Measurements from ENCODE around the gene MAP7D2.

MAP7D2 gene

DNA sequence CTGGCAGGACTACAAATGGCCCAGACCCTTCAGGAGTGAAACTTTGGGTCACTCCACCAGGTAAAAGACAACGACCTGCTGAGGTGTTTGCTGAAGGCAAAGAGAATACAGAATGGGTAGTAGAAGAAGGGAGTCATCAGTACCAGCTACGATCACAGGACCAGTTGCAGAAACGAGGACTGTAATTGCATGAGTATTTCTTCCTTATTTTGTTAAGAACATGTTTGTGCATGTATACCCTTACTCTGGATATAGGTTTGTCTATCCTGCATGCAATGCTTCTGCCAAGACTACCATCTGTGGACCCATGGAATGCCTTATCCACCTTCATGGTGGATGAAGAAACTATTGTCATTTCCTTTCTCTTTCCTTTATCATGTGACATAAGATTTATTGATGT is 77.7 kb downstream of the MAP7D2 start:
- no peak for DNase-seq (ENCODE audit: low read depth)

DNA sequence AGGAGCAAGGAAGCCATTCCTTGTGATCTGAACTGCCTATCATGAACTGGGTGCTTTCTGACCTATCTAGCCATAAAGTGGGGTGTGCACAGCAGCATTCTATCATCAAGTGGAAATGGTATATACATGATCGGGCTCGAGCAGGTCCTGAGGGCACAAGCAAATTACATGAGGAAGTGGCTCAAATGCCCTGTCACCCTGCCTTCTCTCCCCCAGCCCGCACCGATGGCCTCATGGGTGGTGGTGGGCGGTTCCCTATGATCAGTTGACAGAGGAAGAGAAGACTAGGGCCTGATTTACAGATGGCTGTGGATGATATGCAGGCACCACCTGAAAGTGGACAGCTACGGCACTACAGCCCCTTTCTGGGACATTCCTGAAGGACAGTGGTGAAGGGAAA is 79.5 kb downstream of the MAP7D2 start:
- no peak for DNase-seq (ENCODE audit: low read depth)

DNA sequence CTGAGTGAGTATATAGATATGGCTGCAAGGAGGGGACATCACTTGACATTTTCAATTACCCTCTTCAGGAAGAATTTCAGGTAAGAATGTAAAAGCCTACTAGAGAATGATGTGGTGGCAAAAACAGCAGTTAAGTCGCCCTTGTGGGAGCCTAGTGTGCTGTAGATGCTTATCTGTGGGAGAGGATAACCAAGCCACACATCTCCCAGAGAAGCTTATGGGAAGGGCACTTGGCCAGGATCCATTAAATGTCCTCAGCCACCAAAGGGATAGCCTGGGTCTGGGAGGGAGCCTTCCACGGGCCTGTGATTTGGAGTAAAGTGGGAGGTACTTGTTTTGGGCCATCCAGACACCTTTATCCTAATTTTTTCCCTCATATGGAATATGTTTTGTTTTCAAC is 84.5 kb downstream of the MAP7D2 start:
- no peak for DNase-seq (ENCODE audit: low read depth)

- DNase-seq (ENCODE audit: low read depth) = no peak
Observed at GRCh38 chrX:20029728-20030127, 87.0 kb downstream of the MAP7D2 start.

GRCh38 chrX:20028588-20028987 is 88.1 kb downstream of the MAP7D2 start:
- no peak for DNase-seq (ENCODE audit: low read depth)

DNA sequence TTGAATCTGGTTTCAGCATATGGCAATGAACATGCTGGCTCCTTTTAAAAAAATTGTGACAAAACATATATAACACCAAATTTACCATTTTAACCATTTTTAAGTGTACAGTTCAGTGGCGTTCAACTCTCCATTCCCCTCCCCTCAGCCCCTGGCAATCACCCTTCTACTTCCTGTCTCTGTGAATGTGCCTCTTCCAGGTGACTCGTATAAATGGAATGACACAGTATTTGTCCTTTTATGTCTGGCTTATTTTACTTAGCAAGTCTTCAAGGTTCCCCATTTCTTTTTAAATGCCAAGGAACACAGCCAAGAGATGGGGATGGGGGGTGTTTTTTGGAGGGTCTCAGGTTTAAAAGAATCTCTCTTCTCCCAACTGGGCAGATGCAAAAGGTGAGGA is 90.4 kb downstream of the MAP7D2 start:
- DNase-seq (ENCODE audit: low read depth) = no peak

DNA sequence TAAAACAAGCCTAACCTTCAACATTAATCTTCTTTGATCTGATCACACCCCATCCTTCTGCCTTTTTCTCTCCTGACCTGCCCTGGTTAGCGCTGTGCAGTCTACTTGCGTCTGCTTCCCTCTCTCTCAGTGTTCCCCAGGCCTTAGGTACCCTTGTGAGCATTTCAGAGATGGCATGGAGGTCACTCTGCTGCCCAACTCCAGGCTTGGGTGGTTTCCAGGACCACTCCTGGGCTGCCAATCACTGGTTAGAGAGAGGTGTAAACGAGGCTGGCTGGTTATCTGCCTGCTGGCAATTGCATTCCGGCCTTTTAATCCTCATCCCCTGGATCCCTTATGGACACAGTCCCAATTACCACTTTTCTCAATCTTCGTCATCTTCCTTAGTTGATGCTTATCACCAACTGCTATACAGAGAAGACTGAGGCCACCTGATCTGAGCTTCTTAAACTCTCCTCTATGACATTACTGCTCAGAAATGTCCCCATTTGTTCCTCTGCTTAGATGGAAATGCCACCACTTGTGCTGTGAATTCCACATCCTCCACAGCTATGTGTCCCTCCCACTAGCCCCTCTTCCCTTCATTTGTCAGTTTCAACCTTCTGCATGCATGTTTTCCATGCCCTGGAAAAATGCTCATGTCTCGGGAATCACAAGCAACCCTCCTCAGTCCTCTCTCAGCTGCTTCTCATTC is 96.9 kb downstream of the MAP7D2 start:
- no peak for DNase-seq (ENCODE audit: low read depth)

GRCh38 chrX:20016616-20016945 is 100.1 kb downstream of the MAP7D2 start:
- DNase-seq (ENCODE audit: low read depth) = no peak

GRCh38 chrX:20015945-20016615 is 100.6 kb downstream of the MAP7D2 start:
- DNase-seq (ENCODE audit: low read depth) = no peak

GRCh38 chrX:20015422-20015821 is 101.3 kb downstream of the MAP7D2 start:
- DNase-seq (ENCODE audit: low read depth) = no peak

- DNase-seq (ENCODE audit: low read depth) = no peak
Observed at GRCh38 chrX:20011608-20012007, 105.1 kb downstream of the MAP7D2 start.

DNA sequence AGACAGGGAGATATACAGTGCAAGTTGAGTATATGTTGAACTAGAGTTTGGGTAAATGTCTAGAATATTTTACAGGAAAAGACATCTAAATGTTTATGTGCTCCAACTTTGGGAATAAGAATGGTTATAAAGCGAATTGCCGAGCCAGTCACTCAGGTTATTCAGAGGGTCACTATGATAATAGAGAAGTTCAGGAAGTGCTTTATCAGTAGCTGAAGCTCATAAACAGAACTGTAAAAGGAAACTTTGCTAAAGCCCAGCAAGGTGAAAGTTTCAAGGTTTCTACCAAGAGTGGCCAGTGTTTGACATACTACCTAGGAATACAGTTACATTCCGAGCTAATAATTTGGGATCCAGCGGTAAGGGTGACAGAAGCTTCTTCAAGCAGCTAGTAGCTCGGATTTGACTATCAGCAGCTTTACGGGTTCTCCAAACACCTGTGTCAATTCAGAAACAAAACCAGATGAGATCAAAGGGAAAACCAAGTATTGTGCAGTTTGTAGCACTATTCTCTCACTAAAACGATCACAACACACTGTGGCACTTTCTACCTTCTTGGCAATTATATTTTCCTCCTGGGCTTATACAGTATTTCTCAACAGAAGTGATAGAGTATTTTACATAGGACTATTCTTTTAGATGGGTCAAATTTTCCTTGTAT is 108.6 kb downstream of the MAP7D2 start:
- no peak for DNase-seq (ENCODE audit: low read depth)

GRCh38 chrX:20005883-20006282 is 110.8 kb downstream of the MAP7D2 start:
- no peak for DNase-seq (ENCODE audit: low read depth)

GRCh38 chrX:20001588-20001987 is 115.1 kb downstream of the MAP7D2 start:
- no peak for DNase-seq (ENCODE audit: low read depth)

- no peak for DNase-seq (ENCODE audit: low read depth)
Observed at GRCh38 chrX:19991350-19991718, 125.4 kb downstream of the MAP7D2 start.

GRCh38 chrX:19990556-19991349 is 126.0 kb downstream of the MAP7D2 start, which contains the start of gene BCLAF3:
BCLAF3 (minus strand) TSS chrX:19991061; CDS start chrX:19970264, 20,797 bp downstream.
- DNase-seq (ENCODE audit: low read depth) = peak; percentile 81

GRCh38 chrX:19990151-19990555 is 126.6 kb downstream of the MAP7D2 start:
- DNase-seq (ENCODE audit: low read depth) = no peak

- no peak for DNase-seq (ENCODE audit: low read depth)
Observed at GRCh38 chrX:19987856-19988255, 128.9 kb downstream of the MAP7D2 start.

DNA sequence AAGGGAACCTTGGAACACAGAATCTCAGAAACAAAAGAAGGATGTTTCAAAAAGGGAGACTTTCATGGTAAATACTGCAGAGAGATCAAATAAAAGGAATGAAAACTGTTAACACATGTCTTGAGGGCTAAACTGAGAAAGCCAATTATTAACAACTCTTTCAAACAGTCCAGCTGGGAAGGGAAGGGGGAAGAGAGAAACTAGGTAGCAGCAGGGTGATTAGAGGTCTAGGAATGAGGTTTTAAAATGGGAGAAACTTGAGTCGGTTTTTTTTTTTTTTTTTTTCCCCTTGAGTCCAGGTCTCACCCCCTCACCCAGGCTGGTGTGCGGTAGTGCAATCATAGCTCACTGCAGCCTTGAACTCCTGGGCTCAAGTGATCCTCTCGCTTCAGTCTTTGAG is 130.2 kb downstream of the MAP7D2 start:
- DNase-seq (ENCODE audit: low read depth) = no peak

DNA sequence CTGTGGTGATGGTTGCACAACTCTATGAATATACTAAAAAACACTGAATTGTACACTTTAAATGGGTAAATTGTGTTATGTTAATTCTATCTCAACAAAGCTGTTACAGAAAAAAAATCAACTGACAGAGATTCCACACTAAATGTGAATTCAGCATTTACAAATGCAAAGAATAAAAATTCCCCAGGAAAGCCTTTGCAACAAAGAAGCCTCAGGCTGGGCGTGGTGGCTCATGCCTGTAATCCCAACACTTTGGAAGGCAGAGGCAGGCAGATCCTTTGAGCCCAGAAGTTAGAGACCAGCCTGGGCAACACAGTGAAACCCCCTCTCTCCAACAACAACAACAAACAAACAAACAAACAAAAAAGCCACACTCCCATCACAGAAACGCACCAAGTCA is 134.8 kb downstream of the MAP7D2 start:
- DNase-seq (ENCODE audit: low read depth) = no peak

DNA sequence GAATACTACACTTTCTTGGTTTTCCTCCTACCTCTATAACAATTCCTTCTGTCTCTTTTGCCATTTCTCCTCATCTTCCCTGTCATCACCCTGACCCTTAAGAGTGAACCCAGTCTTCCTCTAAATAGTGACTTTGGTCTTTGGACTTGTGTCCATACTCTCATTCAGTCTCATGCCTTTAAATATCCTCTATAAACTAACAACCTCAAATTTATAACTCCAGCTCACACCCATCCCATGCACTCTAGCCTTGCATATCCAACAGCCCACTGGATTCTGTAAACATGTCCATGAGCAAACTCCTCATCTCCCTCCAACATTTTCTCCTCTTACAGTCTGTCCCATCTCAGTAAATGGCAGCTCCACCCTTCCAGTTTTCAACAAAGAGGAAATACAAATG is 140.9 kb downstream of the MAP7D2 start:
- DNase-seq (ENCODE audit: low read depth) = no peak

DNA sequence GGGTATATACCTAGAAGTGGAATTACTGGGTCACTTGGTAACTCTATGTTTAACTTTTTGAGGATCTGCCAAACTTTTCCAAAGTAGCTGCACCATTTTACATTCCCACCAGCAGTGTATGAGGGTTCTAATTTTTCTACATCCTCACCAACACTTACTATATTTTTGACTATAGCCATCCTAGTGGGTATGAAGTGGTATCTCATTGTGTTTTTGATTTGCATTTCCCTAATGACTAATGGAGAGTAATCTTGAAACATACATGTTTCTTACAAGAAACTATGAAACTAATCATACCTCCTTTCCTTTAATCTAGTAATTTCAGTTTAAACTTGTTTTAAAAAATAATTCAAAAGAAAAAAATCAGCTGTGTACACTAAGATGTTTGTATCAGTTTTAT is 143.7 kb downstream of the MAP7D2 start:
- DNase-seq (ENCODE audit: low read depth) = no peak

- DNase-seq (ENCODE audit: low read depth) = no peak
Observed at GRCh38 chrX:19968276-19968675, 148.4 kb downstream of the MAP7D2 start.

Measured in activated T-cell treated with anti-CD3 and anti-CD28 coated beads for 24 hours (primary cell).